T-helper 9 cell (primary cell): ENCODE data around the gene PDF.
A peak's percentile ranks its signal among the peaks of the same experiment; 100 is the strongest.

Source experiments
- DNase-seq: peaks from one replicate; pipeline ENCODE4 v3.0.0-alpha.2; 2020

Gene PDF

GRCh38 chr16:69339289-69340094 lies 9.1 kb upstream of the PDF start, which contains the start of the genes COG8 and NIP7:
TSS of gene COG8 (minus strand) at chr16:69339564. CDS start at chr16:69339552, 12 bp downstream.
TSS of gene NIP7 (plus strand) at chr16:69339772. CDS start at chr16:69339830, 58 bp downstream.
- peak; percentile 88 for DNase-seq

- DNase-seq = no peak
Observed at GRCh38 chr16:69338557-69339288, 8.3 kb upstream of the PDF start.

DNA sequence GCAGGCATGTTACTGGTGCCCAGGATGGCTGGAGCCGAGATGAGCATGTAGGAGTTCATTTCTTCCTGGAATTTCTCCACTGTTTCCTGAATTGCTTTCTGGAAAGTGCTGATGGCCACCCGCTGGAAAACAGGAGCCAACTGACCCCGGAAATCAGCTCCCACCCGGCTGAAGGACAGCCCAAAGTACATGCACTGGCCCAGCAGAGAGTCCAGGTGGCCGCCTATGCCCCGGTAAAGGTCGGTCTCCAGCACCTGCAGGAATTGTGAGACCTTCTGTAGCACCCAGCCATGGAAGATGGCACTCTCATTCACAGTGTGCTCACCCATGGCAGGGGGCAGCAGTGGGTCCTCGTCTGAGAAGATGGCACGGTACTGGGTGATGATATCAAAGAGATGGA lies 4.3 kb upstream of the PDF start:
- DNase-seq = no peak

DNA sequence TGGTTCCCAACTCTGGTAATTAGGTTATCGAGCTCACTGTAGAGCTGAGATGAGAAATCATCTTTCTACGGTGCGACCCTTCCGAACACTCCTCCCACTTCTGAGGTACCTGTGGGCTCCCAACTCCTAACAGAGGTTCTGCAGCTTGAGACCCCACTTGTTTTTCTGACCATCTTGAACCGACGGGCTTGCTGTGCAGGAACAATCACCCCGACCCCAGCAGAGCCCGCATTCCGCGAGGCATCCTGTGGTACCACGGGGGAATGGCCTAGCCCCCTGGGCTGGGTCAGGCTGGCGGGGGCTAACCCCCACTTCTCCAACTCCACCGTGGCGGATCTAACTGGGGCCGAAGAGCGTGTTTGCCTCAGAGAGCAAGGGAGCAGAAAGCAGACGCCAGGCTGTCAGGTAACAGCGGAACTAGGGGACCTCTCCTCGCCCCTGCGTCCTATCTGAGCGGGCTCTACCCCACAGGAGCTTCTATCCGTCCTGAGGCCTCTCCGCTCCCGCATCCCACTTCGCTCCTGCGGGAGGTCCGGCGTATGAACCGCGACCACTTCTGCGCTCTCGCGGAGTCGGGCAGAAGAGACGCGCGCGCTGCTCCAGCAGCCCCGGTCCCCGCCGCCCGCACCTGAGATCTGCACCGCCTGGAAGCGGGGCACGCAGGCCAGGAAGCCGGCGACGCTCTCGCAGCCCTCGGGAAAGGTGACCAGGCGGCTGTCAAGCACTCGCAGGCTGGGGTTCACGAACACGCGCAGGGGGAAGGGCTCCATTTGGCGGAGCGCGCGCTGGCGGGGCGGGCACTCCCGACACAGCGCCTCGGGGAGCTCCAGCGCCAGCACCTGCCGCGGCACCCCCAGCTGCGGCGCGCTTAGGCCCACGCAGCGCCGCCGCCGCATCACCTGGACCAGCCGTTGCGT lies 761 bp downstream of the PDF start:
- peak; percentile 37 for DNase-seq

- DNase-seq = no peak
Observed at GRCh38 chr16:69328854-69329316, 1.5 kb downstream of the PDF start.

DNA sequence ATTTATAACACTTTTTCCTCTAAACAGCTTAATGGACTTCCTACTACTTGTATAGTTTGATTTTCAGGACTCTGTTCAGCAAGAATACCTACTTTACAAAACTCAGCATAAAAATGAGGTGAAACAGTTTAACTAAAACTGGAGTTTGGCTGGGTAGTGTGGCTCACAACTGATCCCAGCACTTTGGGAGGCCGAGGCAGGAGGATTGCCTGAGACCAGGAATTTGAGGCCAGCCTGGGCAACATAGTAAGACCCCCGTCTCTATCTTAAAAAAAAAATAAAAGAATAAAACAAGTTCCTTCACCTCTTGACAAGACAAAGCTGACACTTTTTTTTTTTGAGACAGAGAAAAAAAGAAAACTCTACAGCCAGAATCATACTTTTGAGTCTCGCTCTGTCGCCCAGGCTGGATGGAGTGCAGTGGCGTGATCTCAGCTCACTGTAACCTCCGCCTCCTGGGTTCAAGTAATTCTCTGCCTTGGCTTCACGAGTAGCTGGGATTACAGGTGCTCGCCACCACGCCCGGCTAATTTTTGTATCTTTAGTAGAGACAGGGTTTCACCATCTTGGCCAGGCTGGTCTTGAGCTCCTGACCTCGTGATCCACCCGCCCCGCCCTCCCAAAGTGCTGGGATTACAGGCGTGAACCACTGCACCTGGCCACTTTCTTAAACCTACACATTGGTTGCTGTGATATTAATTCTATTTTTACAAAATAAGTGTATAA lies 2.6 kb downstream of the PDF start:
- DNase-seq = no peak

DNA sequence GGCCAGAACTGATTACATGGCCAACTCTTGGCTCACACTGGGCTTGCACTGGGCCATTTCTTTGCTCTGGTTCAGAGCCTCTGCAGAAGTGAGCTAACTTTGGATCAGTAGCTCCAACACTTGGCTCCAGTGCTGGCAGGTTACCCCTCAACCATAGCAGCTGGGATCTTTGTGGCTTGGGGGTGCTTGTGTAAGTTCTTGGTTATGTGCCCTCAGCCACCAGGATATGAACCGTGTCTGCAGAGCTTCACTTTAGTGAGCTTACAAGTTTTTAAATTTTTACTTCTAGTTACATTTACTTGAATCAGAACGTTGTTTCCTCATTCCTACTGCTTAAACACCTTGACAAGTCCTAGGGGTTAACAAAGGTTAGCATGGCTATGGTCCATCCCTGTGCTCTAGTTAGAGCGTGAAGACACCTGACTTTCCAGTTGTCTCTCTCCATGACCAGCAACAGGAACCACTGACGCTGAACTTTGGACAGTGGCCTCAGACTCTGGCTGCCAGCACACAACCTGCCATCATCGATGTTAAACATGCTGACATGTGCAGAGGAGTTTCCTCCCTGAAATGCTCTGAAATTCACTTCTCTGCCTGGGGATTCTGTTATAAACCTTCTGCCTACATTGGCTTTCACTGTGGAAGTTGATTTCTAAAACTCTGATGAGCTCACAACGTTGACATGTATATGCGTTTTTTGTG lies 4.1 kb downstream of the PDF start:
- DNase-seq = no peak

GRCh38 chr16:69325784-69326171 lies 4.6 kb downstream of the PDF start:
- no peak for DNase-seq

DNA sequence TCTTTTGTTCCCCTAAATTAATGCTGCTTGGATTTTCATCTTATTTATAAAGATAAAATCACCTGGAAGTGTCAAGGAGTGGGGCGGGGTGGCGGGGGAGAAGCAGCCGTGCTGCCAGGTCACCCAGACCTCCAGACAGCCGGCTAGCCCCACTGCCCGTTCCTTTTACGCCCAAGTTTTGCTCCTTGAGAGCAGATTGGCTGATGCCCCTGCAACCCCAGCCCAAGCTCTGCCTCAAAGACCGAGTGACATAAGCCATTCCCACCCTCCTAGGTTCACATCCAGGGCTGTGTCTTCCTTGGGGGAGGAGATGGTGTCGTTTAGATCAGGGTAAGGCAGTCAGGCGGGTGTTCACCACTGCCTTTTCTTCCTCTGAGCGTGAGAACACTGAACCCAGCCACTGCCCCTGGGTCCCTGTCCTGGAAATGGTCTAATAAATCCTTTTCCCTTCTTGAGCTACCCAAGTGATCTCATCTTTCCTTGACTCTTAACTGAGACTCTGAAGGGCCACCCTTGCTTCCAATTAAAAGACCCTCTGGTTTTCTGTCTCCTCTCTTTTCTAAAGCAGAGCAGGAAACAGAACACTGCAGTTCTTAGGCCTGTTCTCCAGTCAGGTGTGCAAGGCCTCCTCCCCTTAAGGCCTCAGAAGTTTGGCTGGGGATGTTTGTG lies 5.7 kb downstream of the PDF start:
- no peak for DNase-seq

- no peak for DNase-seq
Observed at GRCh38 chr16:69324013-69324531, 6.3 kb downstream of the PDF start.

DNA sequence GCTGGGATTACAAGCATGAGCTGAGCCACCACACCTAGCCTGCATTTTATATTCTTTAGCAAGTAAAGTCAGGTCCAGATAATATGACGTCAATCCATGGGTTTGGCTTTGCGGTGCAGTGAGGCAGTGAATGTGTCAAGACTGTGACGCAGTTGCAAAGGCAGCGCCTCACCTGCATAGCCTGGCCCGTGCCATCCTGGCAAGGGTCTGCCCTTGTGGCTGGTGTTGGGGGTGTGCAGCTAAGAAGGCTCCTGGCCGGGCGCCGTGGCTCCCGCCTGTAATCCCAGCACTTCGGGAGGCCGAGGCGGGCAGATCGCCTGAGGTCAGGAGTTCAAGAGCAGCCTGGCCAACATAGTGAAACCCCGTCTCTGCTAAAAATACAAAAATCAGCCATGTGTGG lies 7.0 kb downstream of the PDF start:
- no peak for DNase-seq

DNA sequence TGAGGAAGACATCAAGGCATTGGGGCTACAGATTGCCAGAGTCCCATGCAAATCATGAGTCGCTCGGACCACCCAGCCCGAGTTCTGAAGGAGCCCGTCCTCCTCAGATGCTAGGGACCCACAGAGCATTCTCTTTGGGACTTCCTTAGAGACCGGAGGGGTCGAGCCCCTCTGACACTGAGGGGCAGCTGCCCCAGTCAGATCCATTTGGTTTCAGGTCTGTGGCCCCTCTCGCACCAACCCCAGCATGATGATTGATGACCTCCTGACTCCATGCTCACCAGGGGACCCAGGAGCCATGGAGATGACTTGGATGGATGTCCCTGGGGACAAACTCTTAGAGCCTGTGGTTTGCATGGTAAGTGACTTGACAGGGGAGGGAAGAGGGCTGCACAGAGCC lies 8.0 kb downstream of the PDF start:
- no peak for DNase-seq

DNA sequence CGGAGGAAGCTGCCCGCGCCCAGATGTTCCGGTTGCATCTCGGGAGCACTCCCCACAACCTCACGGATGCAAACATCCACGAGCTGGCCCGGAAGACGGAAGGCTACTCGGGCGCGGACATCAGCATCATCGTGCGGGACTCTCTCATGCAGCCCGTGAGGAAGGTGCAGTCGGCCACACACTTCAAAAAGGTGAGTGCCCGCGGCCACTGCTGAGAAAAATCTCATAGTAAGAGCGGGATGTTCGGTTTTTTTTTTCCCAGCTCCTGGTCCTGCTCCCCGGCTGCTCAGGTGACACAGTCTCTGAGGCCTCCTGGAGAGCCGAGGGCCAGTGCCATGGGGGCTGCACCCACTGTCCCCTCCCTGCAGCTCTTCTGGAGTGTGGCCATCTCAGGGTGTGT lies 9.3 kb downstream of the PDF start:
- DNase-seq = no peak

- DNase-seq = no peak
Observed at GRCh38 chr16:69320740-69321073, 9.7 kb downstream of the PDF start.

DNA sequence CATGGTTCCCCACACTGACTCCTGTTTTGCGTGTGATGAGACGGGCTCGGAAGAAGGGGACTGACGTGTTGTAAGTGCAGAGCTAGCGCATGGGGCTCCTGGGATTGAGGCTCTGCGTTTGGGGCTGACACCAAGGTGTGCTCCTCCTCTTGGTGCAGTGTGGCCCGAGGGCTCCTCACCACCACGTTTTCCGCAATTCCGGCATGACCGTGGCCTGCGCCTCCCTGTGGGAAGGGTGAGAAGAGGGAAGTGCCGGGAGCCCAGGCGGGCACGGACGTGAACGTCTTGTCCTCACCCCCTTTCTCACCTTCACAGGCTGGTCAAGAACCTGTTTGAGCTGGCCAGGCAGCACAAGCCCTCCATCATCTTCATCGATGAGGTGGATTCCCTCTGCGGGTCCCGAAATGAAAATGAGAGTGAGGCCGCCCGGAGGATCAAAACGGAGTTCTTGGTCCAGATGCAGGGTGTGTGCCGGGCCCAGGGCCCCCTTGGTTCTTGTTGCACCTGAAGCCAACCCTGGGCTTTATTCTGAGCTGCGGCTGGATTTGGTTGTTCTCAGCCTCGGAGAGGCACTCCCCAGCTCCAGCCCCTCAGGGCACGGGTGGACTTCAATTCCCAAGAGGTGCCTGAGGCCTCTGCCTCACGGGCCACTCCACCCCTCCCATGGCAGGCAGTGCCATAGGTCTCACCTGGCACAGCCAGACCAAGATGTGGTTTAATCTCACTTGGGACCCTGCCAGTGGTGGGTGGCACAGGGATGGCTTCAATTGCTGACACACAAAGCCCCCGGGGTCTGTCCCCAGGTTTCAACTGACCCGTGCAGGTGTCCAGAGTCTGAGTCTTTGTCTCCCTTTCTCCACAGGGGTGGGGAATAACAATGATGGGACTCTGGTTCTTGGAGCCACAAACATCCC lies 10.3 kb downstream of the PDF start:
- DNase-seq = no peak

DNA sequence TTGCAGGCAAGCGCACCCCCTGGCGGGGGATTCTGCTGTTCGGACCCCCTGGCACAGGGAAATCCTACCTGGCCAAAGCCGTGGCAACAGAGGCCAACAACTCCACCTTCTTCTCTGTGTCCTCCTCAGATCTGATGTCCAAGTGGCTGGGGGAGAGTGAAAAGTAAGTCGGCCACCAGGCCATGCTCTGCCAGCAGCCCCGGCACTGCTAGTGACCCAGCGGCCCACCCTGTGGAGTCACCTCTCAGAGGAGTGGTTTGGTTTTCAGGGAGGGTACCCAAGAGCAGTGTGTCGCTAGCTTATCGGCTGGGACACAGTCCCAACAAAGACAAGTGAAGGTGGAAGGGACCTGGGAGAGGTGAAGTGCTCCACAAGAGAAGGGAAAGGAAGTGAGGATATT lies 11.0 kb downstream of the PDF start:
- no peak for DNase-seq

GRCh38 chr16:69318911-69319289 lies 11.5 kb downstream of the PDF start:
- DNase-seq = no peak

DNA sequence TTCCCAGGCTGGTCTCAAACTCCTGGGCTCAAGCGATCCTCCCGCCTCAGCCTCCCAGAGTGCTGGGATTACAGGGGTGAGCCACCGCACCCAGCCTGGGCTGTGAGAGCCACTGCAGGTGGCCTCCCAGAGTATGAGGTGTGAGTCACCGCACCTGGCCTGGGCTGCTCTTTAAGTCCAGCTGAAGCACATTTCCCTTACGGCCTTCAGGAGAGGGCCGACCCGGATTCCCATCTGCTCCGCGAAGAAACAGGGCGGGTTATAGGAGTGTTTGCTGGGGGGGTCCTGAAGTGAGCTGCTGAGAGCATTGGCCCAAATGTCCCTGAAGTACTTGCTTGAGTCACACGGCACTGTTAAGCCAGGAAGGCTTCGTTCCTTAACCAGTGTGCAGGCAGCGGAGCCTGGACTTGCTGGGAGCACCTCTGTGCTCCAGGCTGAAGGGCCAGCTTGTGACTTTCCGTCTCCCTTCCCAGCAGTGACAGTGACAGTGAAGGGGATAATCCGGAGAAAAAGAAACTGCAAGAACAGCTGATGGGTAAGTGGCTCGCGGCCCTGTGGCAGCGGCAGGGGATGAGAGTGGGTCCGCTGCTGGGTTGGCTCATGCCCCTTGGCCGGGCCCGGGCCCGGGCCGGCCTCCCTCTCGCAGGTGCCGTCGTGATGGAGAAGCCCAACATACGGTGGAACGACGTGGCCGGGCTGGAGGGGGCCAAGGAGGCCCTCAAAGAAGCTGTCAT lies 12.0 kb downstream of the PDF start:
- no peak for DNase-seq

DNA sequence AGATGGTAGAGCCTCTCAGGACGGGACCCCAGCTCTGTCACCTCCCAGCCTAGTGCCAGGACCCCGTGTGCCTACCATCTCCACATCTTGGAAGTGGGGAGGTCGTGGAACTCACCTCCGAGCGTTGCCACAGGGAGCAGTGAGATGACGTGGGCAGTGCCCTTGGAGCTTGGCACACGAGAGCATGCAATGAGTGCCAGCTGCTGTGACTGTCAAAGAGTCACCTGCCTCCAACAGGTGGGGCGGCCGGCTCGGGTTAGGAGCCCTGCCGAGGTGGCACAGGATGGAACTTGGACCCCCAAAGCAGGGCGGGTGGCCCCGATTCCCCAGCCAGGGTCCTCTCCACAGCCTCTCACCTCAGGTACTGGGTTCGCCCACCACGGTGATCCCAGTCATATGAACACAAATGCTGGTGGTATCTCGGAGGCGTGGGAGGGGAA lies 13.8 kb downstream of the PDF start:
- no peak for DNase-seq
